Skeletal muscle satellite cell (primary cell): ENCODE measurements around the gene ARHGEF1.

Source experiments
- H3K27me3 ChIP-seq: 2 replicates; pipeline ENCODE4 v1.7.0; 2013; ENCODE audit warnings: low read length; ENCODE audit not compliant: control insufficient read depth, insufficient read depth
- H3K36me3 ChIP-seq: 2 replicates; pipeline ENCODE4 v1.7.0; 2013; ENCODE audit warnings: mild to moderate bottlenecking, control low read depth, low read length; ENCODE audit not compliant: insufficient read depth
- H3K4me1 ChIP-seq: 2 replicates; pipeline ENCODE4 v1.7.0; 2013; ENCODE audit warnings: low read length; ENCODE audit not compliant: control insufficient read depth, insufficient read depth
- H3K4me2 ChIP-seq: 2 replicates; pipeline ENCODE4 v1.7.0; 2013; ENCODE audit warnings: mild to moderate bottlenecking, low read length
- H3K4me3 ChIP-seq: 2 replicates; pipeline ENCODE4 v1.7.0; 2013; ENCODE audit warnings: low read length
- H3K9ac ChIP-seq: 2 replicates; pipeline ENCODE4 v1.7.0; 2013; ENCODE audit warnings: mild to moderate bottlenecking, low read depth, low read length, moderate library complexity
- H3K9me3 ChIP-seq: replicated peaks from 2 replicates; pipeline ENCODE4 v1.7.0; 2013; ENCODE audit warnings: mild to moderate bottlenecking, control low read depth, low read length

Gene ARHGEF1

DNA sequence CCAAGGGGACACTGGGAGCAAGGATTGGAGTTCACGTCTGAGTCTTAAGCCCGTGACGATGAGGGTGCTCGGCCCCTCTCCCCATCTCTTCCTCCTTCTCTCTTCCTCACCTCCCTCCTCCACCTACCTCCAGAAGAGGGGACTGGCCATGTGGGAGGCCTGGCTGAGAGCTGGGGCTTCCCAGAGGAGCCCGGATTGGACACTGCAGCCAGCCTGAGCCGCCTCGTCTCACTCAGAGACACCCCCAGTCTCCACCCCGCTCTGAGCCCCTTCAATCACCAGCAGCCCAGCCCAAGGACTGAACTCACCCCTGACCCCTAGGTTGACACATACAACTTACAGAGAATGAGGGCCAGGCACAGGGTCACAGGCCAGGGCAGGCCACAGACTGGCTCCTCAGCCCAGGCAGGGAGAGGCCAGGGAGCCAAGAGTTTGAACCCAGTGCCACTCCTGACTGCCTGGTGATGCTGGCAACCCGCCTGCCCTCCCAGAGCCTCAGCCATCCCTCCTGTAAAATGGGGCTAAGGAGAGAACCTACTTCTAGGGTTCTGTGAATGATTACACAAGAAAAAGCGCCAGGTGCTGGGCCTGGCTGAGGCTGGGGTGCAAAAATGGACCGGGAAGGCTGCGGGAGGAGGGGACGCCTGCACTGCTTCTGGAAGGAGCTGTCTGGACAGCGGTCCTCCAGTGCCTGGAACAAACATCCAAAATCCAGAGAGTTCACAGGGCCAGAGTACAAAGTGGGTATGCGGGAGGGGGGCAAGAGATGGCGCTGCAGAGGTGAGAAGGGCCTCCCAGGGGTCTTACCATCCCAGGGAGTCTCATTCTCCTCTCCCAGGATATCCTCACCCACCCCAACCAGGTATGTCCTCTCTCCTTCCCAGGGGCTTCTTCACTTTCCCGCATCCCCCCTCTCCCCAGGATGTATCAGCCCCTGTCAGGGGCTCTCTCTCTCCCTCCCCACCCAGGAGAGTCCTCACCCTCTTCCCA lies 4.8 kb upstream of the ARHGEF1 start:
- Histone ChIP-seq H3K9me3 (no peaks in the 10 kb centered on the region), H3K9ac (no peak overlapping the region), H3K4me2 (no peak overlapping the region), H3K36me3 (no peaks in the 10 kb centered on the region), H3K27me3 (peaks cover 8% of the 10 kb centered on the region), H3K4me3 (no peak overlapping the region), H3K4me1 (peaks cover 7% of the 10 kb centered on the region)

DNA sequence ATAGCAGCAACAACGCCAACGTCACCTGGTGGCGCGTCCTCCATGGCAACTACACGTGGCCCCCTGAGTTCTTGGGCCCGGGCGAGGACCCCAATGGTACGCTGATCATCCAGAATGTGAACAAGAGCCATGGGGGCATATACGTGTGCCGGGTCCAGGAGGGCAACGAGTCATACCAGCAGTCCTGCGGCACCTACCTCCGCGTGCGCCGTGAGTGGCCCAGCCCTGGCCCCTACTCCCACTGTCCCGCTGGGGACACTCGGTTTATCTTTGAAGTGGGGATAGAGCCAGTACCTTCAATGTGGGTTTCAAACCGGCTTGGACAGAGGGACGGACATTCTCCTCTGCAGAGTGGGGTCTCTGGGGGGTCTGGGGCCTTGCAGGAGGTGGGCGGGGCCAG lies 3.9 kb upstream of the ARHGEF1 start:
- no peak overlapping the region for H3K4me2 ChIP-seq

DNA sequence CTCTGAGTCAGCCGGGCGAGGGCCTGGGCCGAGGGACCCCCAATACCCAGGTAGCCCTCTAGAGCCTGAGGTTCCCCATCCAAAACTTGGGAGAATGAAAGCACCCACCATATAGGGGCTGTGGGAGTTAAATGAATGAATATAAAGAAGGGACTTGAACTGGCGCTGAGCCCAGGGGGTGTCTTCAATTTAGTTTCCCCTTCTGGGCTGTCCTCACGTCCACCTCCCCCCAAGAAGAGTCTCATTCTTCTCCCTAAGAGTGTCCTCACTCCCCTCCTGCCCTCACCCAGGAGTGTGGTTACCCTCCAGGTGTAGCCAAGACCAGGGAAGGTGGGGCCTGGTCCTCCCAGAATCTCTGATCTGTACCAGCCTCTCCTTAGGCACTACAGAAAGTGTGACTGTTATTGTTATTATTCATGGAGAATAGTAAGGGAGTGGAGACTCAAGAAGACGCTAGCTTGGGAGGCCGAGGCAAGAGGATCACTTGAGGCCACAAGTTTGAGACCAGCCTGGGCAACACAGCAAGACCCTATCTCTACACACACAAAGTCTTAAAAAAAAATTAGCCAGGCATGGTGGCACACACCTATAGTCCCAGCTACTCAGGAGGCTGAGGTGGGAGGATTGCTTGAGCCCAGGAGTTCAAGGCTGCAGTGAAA lies 3.2 kb upstream of the ARHGEF1 start:
- Histone ChIP-seq H3K4me1 (peaks cover 9% of the 10 kb centered on the region), H3K4me2 (no peak overlapping the region), H3K4me3 (no peak overlapping the region), H3K9ac (no peak overlapping the region), H3K27me3 (peaks cover 8% of the 10 kb centered on the region), H3K9me3 (no peaks in the 10 kb centered on the region), H3K36me3 (no peaks in the 10 kb centered on the region)

More for the DNA sequence above, 3.9 kb upstream of the ARHGEF1 start:
- Histone ChIP-seq H3K9me3 (no peaks in the 10 kb centered on the region), H3K4me1 (peaks cover 7% of the 10 kb centered on the region), H3K4me3 (no peak overlapping the region), H3K9ac (no peak overlapping the region), H3K27me3 (peaks cover 8% of the 10 kb centered on the region), H3K36me3 (no peaks in the 10 kb centered on the region)

DNA sequence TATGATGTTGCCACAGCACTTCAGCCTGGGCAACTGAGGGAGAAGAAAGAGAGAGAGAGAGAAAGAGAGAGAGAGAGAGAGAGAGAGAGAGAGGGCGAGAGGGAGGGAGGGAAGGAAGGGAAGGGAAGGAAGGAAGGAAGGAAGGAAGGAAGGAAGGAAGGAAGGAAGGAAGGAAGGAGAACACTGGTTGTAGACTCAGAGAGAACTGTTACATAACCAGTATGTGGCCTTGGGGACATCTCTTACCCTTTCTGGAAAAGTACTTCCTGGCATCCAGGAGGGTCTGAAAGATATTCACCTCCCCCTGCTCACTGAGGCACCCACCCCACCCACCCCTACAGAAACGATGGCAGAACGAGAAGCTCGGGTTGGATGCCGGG lies 2.7 kb upstream of the ARHGEF1 start:
- peaks cover 13% of the 10 kb centered on the region for H3K4me1 ChIP-seq
- H3K4me3 ChIP-seq, result no peak overlapping the region

DNA sequence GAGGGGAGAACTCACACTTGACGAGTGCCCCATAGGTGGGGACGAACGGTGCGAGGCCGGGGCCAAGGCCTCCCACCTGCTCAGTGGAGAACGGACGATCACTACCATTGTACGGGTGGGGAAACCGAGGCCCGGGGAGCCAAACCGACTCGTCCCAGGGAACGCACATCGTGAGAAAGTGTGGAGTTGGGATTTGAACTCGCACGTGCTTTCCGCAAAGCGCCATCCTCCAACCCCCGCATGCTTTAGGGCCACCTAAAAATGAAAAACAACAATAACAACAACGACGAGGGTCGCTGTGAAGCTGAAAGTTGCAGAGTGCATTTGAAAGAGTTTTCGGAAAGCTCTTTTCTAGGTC lies 458 bp downstream of the ARHGEF1 start:
- peaks cover 31% of the 10 kb centered on the region for H3K4me1 ChIP-seq
- H3K4me3 ChIP-seq, result peak overlapping the region; percentile 82

More for the DNA sequence above, 2.7 kb upstream of the ARHGEF1 start:
- Histone ChIP-seq H3K36me3 (no peaks in the 10 kb centered on the region), H3K9ac (no peak overlapping the region), H3K4me2 (no peak overlapping the region), H3K9me3 (no peaks in the 10 kb centered on the region), H3K27me3 (peaks cover 8% of the 10 kb centered on the region)

DNA sequence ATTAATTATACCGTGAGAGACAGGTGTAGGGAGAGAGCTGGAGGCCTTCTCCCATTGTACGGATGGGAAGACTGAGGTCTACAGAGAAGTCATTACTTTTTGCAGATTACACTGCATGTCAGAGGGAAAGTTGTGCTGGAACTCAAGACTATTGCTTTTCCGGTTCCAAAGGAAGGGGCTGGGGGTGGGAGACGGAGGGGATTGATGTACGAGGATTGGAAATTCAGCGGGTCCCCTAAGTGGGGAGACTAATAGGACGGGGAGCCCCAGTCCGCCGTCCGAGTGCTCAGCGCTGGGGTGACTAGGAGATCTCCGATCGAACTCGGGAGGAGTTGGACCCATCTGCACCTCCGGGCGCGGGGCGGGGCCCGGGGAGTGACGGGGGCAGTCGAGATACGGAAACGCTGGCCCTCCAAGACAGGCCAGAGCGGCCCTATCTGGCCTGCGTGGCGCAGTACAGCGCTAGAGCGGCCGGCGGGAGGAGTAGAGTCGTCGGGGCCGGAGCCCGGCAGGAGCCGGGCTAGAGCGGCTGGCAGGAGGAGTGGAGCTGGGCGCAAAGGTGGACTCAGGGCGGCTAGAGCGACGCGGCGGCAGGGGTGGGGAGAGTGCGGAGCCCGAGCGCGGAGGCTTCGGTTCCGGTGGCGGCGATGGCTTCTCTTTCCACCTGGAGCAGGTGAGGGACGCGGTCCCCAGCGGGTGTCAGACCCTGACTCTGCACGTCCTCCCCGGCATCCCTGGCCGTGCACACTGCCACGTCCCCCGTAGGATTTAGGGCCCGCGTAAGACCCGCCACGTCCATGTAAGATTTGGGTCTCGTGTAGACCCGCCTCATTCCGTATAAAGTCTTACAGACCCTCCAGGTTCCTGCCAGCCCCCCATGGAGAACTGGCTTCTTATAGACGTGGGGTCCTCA lies 1.1 kb downstream of the ARHGEF1 start:
- Histone ChIP-seq H3K4me1 (peaks cover 31% of the 10 kb centered on the region), H3K36me3 (peaks cover 8% of the 10 kb centered on the region), H3K4me3 (peak overlapping the region; percentile 82), H3K9me3 (no peaks in the 10 kb centered on the region), H3K4me2 (peak overlapping the region; percentile 88), H3K9ac (peak overlapping the region; percentile 96), H3K27me3 (no peaks in the 10 kb centered on the region)

More for the DNA sequence above, 458 bp downstream of the ARHGEF1 start:
- peaks cover 6% of the 10 kb centered on the region for H3K36me3 ChIP-seq
- no peaks in the 10 kb centered on the region for H3K9me3 ChIP-seq
- H3K27me3 ChIP-seq, result no peaks in the 10 kb centered on the region
- peak overlapping the region; percentile 88 for H3K4me2 ChIP-seq
- H3K9ac ChIP-seq, result peak overlapping the region; percentile 92

DNA sequence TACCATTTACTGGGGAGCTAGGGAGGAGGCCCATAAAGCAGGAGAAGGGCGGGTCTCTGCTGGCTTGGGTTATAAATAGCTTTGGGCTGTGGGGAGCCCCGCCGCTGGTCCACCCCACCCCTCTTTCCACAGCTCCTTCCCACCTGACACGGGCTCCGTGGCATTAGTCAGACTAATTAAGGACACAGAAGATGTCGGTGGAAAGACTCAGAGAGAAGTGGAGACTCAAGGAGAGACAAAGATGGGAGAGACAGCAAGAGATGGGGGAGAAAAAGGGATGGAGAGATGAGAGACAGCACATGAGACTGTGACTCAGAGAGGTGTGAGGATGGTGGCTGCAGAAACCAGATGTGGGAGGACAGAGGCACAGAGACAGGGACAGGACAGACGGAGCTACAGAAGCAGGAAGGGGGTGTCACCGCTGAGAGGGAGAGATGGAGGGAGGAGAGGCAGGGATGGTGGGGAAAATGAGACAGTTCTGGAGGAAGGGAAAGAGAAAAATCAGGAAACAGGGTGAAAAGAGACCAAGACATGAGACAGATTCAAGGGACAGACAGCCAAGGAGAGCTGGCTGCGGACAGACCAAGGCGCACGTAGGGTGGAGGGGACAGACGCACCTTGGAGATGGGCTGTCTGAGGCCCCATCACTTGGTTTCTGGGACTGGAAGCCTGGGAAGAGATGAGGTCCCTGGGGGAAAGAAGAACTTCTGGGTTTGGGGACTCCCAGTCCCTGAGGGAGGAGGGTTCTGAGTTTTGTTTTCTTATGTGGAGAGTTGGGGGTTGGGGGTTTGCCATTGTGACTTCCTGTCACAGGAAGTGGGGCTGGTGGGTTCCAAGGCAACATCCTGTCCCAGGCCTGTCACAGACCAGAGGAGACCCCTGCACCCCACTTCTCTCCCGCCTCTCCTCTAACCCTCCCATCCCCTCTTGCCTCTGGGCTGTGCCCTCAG lies 4.1 kb downstream of the ARHGEF1 start:
- H3K9ac ChIP-seq, result peak overlapping the region; percentile 1
- no peaks in the 10 kb centered on the region for H3K9me3 ChIP-seq
- H3K27me3 ChIP-seq, result no peaks in the 10 kb centered on the region
- H3K36me3 ChIP-seq, result peaks cover 24% of the 10 kb centered on the region
- H3K4me2 ChIP-seq, result peak overlapping the region; percentile 13
- no peak overlapping the region for H3K4me3 ChIP-seq
- H3K4me1 ChIP-seq, result peaks cover 31% of the 10 kb centered on the region

DNA sequence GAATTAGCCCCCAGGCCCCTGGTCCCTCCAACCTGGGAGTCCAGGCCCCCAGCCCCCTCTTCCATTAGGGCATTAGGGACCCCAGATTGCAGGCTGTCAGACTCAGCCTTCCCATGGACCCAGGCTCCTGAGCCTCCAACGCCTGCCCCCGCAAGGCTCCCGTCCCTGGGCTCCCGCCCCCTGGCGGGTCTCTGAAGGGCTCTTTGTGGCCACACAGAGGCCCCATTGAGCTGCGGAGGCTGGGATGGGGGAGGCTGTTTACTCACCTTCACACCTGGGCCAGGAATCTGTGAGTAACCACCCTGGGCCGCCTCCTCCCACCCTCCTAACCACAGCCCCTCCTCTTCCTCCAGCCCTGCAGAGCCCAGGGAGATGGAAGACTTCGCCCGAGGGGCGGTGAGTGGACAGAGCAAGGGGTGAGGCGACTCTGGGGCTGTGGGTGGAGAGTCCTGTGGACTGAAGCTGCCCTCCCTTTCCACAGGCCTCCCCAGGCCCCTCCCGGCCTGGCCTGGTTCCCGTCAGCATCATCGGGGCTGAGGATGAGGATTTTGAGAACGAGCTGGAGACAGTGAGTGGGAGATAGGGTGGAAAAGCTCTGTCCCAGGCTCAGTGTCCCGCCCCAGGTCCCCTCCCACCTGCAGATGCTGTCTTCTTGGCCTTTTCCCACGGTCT lies 4.9 kb downstream of the ARHGEF1 start:
- no peak overlapping the region for H3K4me3 ChIP-seq
- H3K9ac ChIP-seq, result no peak overlapping the region

DNA sequence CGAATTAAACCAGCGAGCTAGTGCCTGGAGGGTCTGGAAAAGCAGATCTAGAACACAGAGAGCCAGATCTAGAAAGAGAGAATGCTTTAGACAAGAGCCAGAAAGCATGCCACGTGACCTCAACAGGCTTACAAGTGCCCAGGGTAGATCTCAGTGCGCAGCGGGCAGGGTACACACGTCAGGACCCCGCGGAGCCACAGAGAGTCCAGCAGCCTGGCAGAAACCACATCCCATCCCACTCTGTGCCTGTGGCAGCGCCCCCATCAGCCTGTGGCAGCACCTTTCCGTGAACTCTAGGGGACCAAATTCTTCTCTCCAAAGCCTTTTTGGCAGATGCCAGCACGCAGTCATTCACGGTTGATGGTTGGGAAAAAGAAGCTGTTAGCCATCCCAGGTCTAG lies 5.9 kb downstream of the ARHGEF1 start:
- Histone ChIP-seq H3K27me3 (no peaks in the 10 kb centered on the region), H3K9ac (no peak overlapping the region), H3K4me2 (no peak overlapping the region), H3K9me3 (no peaks in the 10 kb centered on the region), H3K4me1 (peaks cover 24% of the 10 kb centered on the region), H3K4me3 (no peak overlapping the region), H3K36me3 (peaks cover 34% of the 10 kb centered on the region)

More for the DNA sequence above, 4.9 kb downstream of the ARHGEF1 start:
- Histone ChIP-seq H3K4me2 (no peak overlapping the region), H3K27me3 (no peaks in the 10 kb centered on the region), H3K4me1 (peaks cover 24% of the 10 kb centered on the region), H3K36me3 (peaks cover 31% of the 10 kb centered on the region), H3K9me3 (no peaks in the 10 kb centered on the region)

DNA sequence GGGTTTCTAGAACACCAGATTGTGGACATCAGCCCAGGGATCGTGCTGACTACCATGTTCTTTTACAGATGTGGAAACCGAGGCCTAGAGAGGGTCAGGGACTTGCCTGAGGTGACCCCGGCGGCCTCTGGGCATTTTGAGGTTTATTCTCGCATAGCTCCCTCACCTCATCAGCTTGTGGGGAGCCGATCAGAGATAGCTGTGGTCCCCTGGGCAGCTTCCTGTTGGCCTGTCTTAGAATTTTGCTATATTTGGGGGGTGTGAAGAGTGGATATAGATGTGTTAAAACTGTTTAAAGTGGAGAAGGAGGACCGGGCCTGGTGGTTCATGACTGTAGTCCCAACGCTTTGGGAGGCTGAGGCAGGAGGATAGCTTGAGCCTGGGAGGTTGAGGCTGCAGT lies 6.9 kb downstream of the ARHGEF1 start:
- peaks cover 41% of the 10 kb centered on the region for H3K36me3 ChIP-seq
- H3K9me3 ChIP-seq, result no peaks in the 10 kb centered on the region
- H3K4me2 ChIP-seq, result no peak overlapping the region
- peaks cover 21% of the 10 kb centered on the region for H3K4me1 ChIP-seq
- H3K27me3 ChIP-seq, result no peaks in the 10 kb centered on the region
- no peak overlapping the region for H3K9ac ChIP-seq
- no peak overlapping the region for H3K4me3 ChIP-seq
